ENCODE results near the gene E2F4.

E2F4 gene

GRCh38 chr16:67192781-67193361 lies 916 bp downstream of the E2F4 start:
- Histone ChIP-seq H3K9me3 (ENCODE audit: insufficient read depth, low read length) (no peaks in the 10 kb centered on the region), H3K4me2 (ENCODE audit: low read depth, low read length, poor library complexity, severe bottlenecking) (peak overlapping the region; percentile 92), H3K36me3 (ENCODE audit: low read length) (no peaks in the 10 kb centered on the region), H4K20me1 (ENCODE audit: low read depth, low read length) (no peaks in the 10 kb centered on the region), H3K79me2 (ENCODE audit: insufficient read depth, low read length) (peaks cover 24% of the 10 kb centered on the region), H3K9me2 (replicated peaks; ENCODE audit: insufficient read depth, low read length) (no peaks in the 10 kb centered on the region), H2AFZ (ENCODE audit: low read depth, low read length, severe bottlenecking) (no peak overlapping the region), H3K27me3 (ENCODE audit: low read length) (no peaks in the 10 kb centered on the region), H3K27ac (ENCODE audit: low read depth, low read length) (no peak overlapping the region), H3K4me3 (ENCODE audit: insufficient read depth, low read length, poor library complexity, severe bottlenecking) (peak overlapping the region; percentile 92), H3F3A (ENCODE audit: insufficient read depth) (no peaks in the 10 kb centered on the region), H3K9ac (ENCODE audit: low read length) (peak overlapping the region; percentile 94)
- TF ChIP-seq CTCF (IDR thresholded peaks at IDR 0.05; ENCODE audit: insufficient read depth, low read length, poor library complexity, severe bottlenecking) = no peak
- no peak for TF ChIP-seq EZH2phosphoT487 (conservative IDR thresholded peaks at IDR 0.05; ENCODE audit: low read length)

- Histone ChIP-seq H3K9me3 (ENCODE audit: insufficient read depth, low read length) (no peaks in the 10 kb centered on the region), H3F3A (ENCODE audit: insufficient read depth) (no peaks in the 10 kb centered on the region), H3K27me3 (ENCODE audit: low read length) (no peaks in the 10 kb centered on the region), H4K20me1 (ENCODE audit: low read depth, low read length) (no peaks in the 10 kb centered on the region), H3K79me2 (ENCODE audit: insufficient read depth, low read length) (peaks cover 24% of the 10 kb centered on the region), H3K36me3 (ENCODE audit: low read length) (no peaks in the 10 kb centered on the region), H3K27ac (ENCODE audit: low read depth, low read length) (no peak overlapping the region), H3K4me3 (ENCODE audit: insufficient read depth, low read length, poor library complexity, severe bottlenecking) (peak overlapping the region; percentile 92), H3K4me2 (ENCODE audit: low read depth, low read length, poor library complexity, severe bottlenecking) (peak overlapping the region; percentile 92), H2AFZ (ENCODE audit: low read depth, low read length, severe bottlenecking) (no peak overlapping the region), H3K9ac (ENCODE audit: low read length) (peak overlapping the region; percentile 94), H3K9me2 (replicated peaks; ENCODE audit: insufficient read depth, low read length) (no peaks in the 10 kb centered on the region)
- TF ChIP-seq CTCF (IDR thresholded peaks at IDR 0.05; ENCODE audit: insufficient read depth, low read length, poor library complexity, severe bottlenecking) = no peak
- no peak for TF ChIP-seq EZH2phosphoT487 (conservative IDR thresholded peaks at IDR 0.05; ENCODE audit: low read length)
These were observed 1.6 kb downstream of the E2F4 start for GRCh38 chr16:67193536-67193935.

GRCh38 chr16:67194260-67194659 lies 2.3 kb downstream of the E2F4 start:
- Histone ChIP-seq H2AFZ (ENCODE audit: low read depth, low read length, severe bottlenecking) (no peak overlapping the region), H3K9me3 (ENCODE audit: insufficient read depth, low read length) (no peaks in the 10 kb centered on the region), H3K27me3 (ENCODE audit: low read length) (no peaks in the 10 kb centered on the region), H3K36me3 (ENCODE audit: low read length) (no peaks in the 10 kb centered on the region), H3K4me2 (ENCODE audit: low read depth, low read length, poor library complexity, severe bottlenecking) (no peak overlapping the region), H3K27ac (ENCODE audit: low read depth, low read length) (no peak overlapping the region), H3F3A (ENCODE audit: insufficient read depth) (no peaks in the 10 kb centered on the region), H4K20me1 (ENCODE audit: low read depth, low read length) (no peaks in the 10 kb centered on the region), H3K79me2 (ENCODE audit: insufficient read depth, low read length) (peaks cover 24% of the 10 kb centered on the region), H3K9ac (ENCODE audit: low read length) (no peak overlapping the region), H3K9me2 (replicated peaks; ENCODE audit: insufficient read depth, low read length) (no peaks in the 10 kb centered on the region), H3K4me3 (ENCODE audit: insufficient read depth, low read length, poor library complexity, severe bottlenecking) (no peak overlapping the region)
- TF ChIP-seq CTCF (IDR thresholded peaks at IDR 0.05; ENCODE audit: insufficient read depth, low read length, poor library complexity, severe bottlenecking) = no peak

Measured in SU-DHL-6 (cell line).